Kidney tubule cell (primary cell): Measurements from ENCODE around the gene ARVCF.
A peak's percentile ranks its signal among the peaks of the same experiment; 100 is the strongest.

Experiments
- DNase-seq: peaks from one replicate; pipeline ENCODE4 v3.0.0-alpha.2; 2018; ENCODE audit warnings: low spot score

The ARVCF gene

DNA sequence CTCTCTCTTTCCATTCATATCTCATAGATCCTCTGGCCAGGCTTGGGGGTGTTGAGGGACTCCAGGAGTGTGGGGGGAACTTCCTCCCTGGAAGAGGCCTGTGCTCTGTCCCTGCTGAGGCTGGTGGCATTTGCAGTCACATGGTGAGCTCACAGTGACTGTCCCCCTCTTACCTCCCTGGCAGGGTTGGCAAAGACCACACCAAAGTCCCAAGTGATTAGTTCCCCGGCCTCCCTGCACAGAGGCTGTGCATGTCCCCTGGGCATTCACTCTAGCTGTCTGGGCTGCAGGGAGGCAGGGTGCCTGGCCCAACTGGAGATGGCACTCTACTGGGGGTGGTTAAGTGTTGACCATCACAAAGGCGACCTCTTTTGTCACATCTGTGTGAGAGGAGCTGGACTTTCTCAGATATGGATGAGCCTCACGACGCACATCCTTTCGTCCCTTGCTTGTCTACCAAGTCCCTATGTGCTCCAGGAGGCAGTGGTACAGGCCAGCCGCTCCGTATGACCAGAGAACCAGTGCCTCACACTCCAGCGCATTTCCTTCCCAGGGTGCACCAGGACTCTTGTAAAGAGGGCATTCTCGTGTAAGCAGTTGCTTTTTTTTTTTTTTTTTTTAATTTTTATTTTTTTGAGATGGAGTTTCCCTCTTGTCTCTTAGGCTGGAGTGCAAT, 13.1 kb upstream of the ARVCF start:
- no peak for DNase-seq

DNA sequence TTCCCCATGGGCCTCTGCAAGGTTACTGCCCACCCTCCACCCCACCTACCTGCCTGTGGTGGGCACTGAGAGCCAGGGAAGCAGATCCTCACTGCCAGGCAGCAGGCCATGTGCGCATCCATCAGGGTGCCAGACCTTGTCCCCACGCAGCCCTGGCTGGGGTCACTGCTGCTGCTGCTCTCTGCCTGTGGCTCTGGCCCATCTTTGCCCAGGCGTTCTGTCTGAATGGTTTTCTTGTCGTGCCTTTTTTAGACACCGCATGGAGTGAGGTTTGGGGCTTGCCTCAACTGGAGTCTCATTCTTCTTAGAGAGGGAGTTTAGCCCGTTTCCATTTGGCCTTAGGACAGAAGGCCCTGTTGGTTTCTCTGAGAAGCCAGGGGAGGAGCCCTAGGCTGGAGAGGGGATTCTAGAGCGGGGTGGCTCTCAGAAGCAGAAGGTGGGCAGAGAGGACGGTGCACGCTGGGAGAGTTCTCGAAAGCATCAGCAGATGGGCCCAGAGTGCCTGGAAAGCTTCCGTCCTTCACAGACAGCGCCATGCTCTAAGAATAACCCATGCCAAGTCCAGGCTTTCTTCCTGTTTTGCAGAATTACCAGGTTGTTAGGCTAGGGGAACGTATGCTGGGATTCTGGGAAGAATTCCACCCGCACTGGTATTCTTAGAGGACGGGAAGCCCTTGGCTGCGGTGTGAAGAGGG, 12.4 kb upstream of the ARVCF start:
- no peak for DNase-seq

- peak; percentile 18 for DNase-seq
These were observed 11.6 kb upstream of the ARVCF start for GRCh38 chr22:20027966-20028854.

DNA sequence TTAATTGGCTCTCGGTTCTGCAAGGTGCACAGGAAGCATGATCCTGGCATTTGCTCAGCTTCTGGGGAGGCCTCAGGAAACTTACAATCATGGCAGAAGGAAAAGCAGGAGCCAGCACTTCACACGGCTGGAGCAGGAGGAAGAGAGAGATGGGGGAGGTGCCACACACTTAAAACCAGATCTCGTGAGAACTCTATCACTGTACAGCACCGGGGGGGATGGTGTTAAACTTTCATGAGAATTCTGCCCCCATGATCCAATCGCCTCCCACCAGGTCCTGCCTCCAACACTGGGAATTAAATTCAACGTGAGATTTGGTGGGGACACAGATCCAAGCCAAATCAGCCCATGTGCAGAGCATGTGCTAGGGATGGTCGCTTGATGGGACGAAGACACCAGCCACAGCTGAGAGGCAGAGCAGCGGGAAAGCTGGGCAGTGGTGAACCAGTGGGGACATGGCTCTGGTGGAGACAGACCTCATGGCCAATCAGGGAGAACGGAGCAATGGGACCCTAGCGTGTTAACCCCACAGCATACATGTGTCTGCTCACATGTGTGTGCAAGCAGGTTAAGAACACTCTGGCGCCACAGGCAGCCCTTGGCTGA, 10.5 kb upstream of the ARVCF start:
- no peak for DNase-seq

DNA sequence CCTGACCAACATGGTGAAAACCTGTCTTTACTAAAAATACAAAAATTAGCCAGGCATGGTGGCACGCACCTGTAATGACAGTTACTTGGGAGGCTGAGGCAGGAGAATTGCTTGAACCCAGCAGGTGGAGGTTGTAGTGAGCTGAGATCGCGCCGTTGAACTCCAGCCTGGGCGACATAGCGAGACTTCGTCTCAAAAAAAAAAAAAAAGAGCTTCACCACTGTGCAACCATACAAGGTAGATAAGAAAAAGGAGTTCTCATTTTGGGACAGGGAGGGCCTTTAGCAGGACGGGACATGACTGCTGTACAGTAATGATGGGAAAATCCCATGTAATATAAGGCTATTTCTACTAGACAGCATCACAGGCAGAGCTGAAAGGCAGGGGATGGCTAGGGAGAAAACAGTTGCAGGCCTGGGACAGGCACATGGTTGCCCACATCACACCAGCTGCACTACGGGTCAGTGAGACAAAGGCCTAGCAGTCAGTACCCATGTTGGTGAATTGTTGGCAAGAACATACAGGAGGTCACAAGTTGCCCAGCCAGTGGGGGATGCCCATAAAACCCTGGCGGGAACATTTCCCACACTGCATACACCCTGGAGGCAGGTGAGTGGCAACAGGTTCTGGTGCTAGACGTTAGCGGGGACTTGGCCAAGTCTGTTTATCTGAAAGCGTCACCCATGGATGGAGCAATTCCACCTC, 9.7 kb upstream of the ARVCF start:
- DNase-seq, result no peak

GRCh38 chr22:20025401-20026203, 9.0 kb upstream of the ARVCF start:
- DNase-seq, result no peak

DNA sequence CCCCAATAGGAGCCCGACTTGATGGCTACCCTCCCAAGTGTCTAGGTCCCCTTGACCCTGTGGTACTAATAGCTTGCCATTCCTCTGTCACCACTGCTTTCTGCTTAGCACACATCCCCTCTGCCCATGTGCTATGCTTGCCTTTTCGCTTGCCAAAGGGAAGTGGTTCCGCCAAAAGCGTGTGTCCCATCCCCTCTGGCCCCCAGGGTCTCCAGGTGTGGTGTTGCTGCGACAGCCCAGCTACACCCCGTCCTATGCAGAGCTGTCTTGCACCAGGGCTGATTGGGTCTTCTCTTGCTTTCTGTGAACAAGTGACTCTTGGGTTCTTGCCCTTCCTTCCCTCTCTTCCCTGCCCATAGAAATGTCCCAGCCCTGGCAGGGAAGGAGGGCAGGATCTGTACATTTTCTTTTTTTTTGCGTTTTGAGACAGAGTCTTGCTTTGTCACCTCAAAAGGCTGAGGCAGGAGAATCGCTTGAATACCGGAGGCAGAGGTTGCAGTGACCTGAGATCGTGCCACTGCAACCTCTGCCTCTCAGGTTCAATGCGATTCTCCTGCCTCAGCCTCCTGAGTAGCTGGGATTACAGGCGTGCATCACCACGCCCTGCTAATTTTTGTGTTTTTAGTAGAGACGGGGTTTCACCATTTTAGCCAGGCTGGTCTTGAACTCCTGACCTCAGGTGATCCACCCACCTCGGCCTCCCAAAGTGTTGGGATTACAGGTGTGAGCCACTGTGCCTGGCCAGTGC, 8.2 kb upstream of the ARVCF start:
- no peak for DNase-seq

- DNase-seq, result no peak
These were observed 7.6 kb upstream of the ARVCF start for GRCh38 chr22:20024225-20024624.

GRCh38 chr22:20022978-20023613, 6.5 kb upstream of the ARVCF start:
- no peak for DNase-seq

GRCh38 chr22:20022231-20022977, 5.8 kb upstream of the ARVCF start:
- no peak for DNase-seq

DNA sequence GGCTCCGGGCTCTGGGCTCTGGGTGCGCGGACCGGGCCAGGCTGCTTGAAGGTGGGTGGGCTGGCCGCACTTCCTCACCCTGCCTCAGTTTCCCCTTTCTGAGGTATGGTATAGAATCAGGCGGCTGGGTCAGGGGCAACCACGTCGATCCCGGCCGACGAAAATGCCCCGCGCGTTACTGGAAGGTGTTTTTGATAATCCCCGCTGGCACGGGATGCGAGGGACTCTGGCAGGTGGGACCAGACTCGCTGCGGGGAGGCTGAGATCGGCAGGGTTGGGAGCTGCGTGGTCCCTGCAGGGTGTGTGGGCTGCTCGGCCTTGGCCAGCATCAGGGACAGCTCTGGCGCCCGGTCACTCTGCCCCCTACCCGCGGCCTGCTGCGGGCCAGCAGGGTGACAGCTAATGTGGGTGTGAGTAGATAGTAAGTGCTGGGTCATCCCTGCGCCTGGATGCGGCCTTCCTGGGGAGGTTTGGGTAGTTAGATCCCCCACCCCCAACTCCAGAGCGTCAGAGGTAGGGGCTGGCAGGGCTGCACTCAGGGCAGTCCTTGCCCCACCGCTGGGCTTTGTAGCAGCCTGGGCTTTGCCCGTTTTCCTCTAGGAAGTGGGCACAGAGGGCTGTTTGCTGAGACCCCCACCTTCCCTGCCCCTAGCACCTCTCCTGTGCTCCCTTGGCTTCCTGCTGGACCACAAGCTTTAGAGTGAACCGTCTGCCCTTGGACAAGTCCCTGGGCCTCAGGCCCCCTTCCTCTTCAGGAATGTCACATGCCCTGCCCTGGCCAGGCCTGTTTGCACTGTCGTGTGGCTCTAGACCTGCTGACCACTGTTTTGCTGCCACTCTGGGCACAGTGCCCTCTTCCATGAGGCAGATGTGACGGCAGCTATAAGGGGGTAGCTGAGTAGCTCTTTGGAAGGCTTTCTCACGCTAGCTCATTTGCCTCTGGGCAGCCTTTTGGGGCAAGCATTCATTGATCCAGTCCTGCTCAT, 4.9 kb upstream of the ARVCF start:
- DNase-seq, result peak; percentile 47

GRCh38 chr22:20020533-20021195, 4.0 kb upstream of the ARVCF start, which contains the start of gene TANGO2:
TANGO2 (plus strand) TSS chr22:20021110; CDS start chr22:20036799, 15,689 bp downstream.
- peak; percentile 91 for DNase-seq

- no peak for DNase-seq
These were observed 3.3 kb upstream of the ARVCF start for GRCh38 chr22:20019661-20020532.

DNA sequence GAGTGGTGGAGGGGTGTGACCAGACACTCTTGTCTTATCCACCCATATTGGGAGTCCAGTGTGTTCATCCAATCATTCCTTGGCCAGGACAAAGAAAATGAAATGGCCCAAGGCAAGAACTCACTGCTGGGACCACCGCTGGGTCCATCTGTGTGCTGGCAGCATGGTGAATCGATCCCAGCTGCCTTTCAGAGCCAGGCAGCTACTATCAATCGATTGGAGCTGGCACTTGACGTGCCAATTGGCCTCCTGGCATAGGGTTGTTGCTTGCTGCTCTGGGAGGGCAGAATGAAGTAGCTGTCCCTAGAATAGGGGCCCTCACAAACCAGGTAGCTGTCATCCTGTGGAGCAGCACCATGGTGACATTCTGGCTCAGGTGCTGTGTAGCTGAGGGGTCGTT, 1.4 kb upstream of the ARVCF start:
- DNase-seq, result no peak

DNA sequence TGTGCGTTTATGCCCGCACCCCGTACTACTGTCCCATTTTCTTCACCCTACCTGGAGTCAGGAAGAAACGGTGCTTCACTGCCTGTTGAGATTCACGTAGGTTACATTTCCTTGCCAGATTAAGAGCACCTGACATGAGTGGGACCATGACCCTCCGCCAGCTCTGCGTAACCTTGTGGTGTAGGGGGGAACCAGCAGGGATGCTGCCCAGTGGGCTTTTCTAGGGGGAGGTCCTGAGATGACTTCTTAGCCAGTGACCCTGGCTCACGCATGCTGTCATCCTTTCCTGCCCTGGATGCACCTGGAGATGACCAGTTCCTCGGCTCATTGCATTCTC, 967 bp upstream of the ARVCF start:
- DNase-seq, result no peak
